Subcutaneous abdominal adipose tissue (tissue), 5 donors: ENCODE measurements around the gene EIPR1.
"Not testable (repeated sequence)": the region's sequence is repeated elsewhere in the genome, so short reads cannot be mapped to it uniquely, and the experiment has no call there.

Source experiments
- H3K27ac ChIP-seq: one replicate; pipeline ENCODE4 v1.7.0; 2013; ENCODE audit warnings: low read depth, mild to moderate bottlenecking, inconsistent platforms, low read length, moderate library complexity
- H3K27me3 ChIP-seq, 5 donors: one replicate each; pipeline ENCODE4 v1.7.0; 2013; ENCODE audit warnings: low read length in 5 of 5, inconsistent platforms in 1 of 5; ENCODE audit not compliant: control insufficient read depth in 5 of 5, insufficient read depth in 4 of 5
- H3K36me3 ChIP-seq, 5 donors: one replicate each; pipeline ENCODE4 v1.7.0; 2013; ENCODE audit warnings: low read length in 5 of 5; ENCODE audit not compliant: control insufficient read depth in 5 of 5, insufficient read depth in 5 of 5
- H3K4me1 ChIP-seq, 5 donors: one replicate each; pipeline ENCODE4 v1.7.0; 2013; ENCODE audit warnings: low read length in 5 of 5, mild to moderate bottlenecking in 3 of 5, moderate library complexity in 1 of 5; ENCODE audit not compliant: control insufficient read depth in 5 of 5, insufficient read depth in 5 of 5
- H3K4me3 ChIP-seq, 5 donors: one replicate each; pipeline ENCODE4 v1.7.0; 2013; ENCODE audit warnings: low read length in 5 of 5, low read depth in 1 of 5
- H3K9ac ChIP-seq, 5 donors: one replicate each; pipeline ENCODE4 v1.7.0; 2013; ENCODE audit warnings: low read length in 5 of 5, mild to moderate bottlenecking in 4 of 5, moderate library complexity in 3 of 5
- H3K9me3 ChIP-seq, 5 donors: one replicate each; pipeline ENCODE4 v1.7.0; 2013; ENCODE audit warnings: low read length in 5 of 5; ENCODE audit not compliant: control insufficient read depth in 5 of 5
- donor health status: healthy.
- donor health status: healthy.
- donor health status: healthy.
- donor health status: healthy.
- donor health status: healthy.

EIPR1 gene

DNA sequence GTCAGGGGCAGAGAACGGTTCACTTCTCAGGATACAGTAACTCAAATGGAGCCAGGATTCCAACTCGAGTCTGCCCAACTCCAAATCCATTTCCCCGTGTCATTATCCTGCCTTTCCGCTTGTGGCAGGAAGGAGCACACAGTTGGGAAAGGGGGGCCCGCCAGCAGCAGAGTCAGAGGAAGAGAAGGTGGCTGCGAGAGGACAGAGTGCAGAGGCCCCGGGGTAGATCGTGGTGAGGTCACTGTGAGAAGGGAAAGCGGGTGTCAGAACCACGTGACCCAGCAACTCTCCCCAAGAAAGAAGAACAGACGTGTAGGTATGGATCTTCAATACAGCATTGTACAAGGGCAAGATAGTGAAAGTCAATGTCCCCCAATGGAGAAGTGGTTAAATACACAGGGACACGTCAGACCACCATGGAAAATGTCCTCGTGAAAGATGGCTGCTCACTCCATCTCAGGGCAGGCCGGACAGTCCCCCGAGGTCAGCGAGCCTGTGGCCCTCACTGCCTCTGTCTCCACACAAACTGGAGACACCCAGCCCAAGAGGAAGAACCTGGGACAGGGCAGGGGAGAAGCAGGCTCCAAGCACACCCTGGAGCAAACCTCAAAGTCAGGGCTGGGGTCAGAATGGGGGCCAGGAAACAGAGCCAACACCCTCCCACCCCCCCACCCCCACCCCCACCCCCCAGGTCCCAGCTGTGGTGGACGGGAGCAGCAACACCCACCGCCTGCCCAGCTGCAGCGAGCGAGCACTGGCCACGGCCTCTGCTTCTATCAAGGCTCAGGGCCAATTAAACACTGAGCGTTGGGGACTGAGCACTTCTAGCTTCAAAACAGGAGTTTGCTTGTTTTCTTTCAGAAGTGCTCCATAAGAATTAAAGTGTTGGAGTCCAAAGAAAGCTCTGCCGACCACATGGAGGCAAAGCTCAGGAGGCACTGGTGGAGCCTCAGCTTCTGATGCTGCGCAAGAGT is 92.7 kb downstream of the EIPR1 start:
- Histone ChIP-seq H3K4me1 (no peaks in the 10 kb centered on the region), H3K27ac (no peak overlapping the region), H3K36me3 (peaks cover 0 to 5% (median 0%) of the 10 kb centered on the region in 5 donors), H3K9me3 (no peaks in the 10 kb centered on the region), H3K9ac (no peak overlapping the region), H3K27me3 (no peaks in the 10 kb centered on the region), H3K4me3 (no peak overlapping the region)

DNA sequence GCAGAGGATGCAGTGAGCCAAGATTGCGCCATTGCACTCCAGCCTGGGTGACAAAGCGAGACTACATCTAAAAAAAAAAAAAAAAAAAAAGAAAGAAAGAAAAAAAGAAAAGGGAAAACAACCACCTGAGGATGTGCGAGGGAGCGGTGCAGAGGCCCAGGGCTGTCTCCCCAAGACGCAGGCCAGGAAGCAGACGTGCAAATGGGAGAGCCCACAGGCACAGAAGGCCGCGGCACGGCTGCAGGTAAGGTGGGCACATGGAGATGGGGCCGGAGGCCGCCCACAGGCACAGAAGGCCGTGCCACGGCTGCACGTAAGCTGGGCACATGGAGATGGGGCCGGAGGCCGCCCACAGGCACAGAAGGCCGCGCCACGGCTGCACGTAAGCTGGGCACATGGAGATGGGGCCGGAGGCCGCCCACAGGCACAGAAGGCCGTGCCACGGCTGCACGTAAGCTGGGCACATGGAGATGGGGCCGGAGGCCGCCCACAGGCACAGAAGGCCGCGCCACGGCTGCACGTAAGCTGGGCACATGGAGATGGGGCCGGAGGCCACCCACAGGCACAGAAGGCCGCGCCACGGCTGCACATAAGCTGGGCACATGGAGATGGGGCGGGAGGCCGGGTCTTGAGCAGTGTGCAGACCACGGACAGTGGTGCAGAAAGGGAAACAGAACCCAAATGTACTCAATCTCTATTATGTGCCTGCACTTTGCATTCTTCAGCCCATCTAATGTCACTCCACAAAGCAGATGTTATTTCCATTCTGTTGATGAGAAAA is 93.6 kb downstream of the EIPR1 start:
- not testable (repeated sequence) for H3K27me3 ChIP-seq, H3K4me3 ChIP-seq, H3K27ac ChIP-seq, H3K9ac ChIP-seq, H3K4me1 ChIP-seq, H3K9me3 ChIP-seq, H3K36me3 ChIP-seq

DNA sequence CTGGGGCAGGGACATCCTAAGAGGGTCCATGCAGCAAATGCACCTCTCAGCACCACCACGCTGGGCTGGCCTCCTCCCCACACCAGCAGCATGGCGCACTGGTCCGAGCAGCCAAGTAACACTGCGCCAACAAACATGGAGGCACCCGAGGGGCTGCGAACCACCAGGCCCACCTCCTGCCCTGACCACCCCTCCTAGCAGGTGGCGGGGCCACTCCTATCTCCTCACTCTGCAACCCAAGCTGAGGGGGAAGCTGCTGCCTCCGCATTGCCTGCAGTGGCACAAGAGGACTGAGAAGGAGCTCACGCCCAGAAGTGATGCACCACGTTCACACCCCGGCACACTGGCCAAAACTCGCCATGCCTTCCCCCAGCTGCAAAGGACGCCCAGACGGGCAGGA is 94.4 kb downstream of the EIPR1 start:
- H3K9me3 ChIP-seq = no peaks in the 10 kb centered on the region
- no peak overlapping the region for H3K4me3 ChIP-seq
- H3K36me3 ChIP-seq = peaks cover 0 to 6% (median 0%) of the 10 kb centered on the region in 5 donors
- no peak overlapping the region for H3K9ac ChIP-seq
- H3K27ac ChIP-seq = no peak overlapping the region
- H3K27me3 ChIP-seq = no peaks in the 10 kb centered on the region
- H3K4me1 ChIP-seq = no peaks in the 10 kb centered on the region

DNA sequence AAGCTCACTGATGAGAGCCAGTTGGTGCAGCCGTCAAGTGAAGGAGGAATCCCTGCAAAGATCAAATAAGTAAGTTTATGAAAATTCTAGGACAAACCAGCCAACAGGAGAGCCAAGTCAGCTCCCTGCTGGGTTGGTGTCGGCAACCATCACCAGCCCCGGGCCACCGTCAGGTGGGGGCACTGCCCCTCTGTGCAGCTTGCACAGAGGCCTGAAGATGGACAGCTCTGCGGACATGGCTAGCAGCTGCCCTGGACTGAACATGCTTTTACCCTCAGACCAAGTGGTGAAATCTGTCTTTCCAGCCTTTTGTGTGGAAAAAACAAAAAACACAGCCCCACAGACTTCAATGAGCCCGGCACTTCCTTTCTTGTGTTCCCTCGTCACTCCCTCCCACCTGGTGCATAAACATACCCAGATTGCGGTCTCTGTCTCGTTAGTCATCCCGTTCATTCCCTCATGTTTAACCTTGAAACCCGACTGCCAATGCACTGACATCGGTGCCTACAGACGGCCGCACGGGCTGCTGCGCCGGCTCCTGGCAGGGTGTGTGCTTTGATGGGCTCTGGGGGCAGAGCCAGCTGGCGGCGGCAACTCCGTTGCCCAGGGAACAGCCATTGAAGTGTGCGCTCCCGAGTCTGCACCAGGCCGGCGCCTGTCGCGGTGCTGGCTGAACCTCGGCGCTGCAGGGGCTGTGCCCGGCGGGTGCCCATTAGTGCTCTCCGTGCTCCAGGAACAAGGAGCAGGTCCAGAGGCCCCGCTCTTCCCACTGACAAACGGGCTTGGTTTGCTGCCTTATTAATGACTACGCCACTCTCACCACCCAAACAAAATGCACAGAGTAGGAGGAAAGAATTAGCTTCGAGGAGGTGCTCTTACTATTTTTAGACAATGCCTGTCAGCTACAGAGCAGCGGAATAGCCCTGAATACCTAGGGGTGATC is 95.3 kb downstream of the EIPR1 start:
- no peak overlapping the region for H3K4me3 ChIP-seq
- H3K27ac ChIP-seq = no peak overlapping the region
- H3K9ac ChIP-seq = no peak overlapping the region
- no peaks in the 10 kb centered on the region for H3K4me1 ChIP-seq
- H3K9me3 ChIP-seq = no peaks in the 10 kb centered on the region
- peaks cover 0 to 6% (median 0%) of the 10 kb centered on the region in 5 donors for H3K36me3 ChIP-seq
- no peaks in the 10 kb centered on the region for H3K27me3 ChIP-seq

DNA sequence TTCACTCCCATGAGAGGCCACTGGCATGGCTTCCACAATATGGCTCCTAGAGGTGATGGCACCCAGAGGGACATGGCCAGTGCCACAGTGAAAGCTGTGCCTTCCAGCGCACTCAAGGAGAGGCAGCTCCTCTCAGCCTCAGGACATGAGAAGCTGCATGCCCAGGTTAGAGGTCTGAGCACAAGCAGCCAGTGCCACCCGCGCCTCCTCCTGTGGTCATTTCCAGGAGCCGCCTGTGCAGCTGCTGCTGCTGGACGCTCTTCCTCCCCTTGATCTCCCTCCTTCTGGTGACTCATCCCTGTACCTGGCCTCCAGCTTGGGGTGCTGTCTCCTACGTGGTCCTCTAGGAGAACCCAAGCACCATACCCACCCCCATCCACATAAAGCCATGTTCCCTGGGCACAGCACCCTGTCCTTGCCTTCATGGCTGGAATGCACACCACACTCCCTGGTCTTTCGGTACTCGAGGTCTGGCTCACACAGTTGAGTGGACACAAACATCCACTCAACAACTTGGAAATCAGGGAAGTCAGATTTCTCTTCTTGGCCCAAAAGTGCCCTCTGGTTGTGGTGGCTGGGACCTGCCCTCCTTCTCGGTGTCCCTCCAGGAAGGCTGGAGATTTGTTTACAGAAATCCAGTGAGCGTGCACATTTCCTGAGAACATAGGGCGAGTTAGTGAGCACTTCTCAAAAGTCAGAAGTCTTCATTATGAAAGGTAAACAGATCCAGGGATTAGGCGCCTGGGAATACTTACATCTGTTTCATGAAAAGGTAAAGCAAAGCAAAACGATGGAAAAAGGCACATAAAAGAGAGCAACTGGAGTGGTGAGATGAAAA is 96.7 kb downstream of the EIPR1 start:
- Histone ChIP-seq H3K27me3 (no peaks in the 10 kb centered on the region), H3K4me1 (no peaks in the 10 kb centered on the region), H3K36me3 (peaks cover 0 to 6% (median 0%) of the 10 kb centered on the region in 5 donors), H3K9ac (no peak overlapping the region), H3K4me3 (no peak overlapping the region), H3K27ac (no peak overlapping the region), H3K9me3 (peaks cover 0 to 4% (median 0%) of the 10 kb centered on the region in 5 donors)

DNA sequence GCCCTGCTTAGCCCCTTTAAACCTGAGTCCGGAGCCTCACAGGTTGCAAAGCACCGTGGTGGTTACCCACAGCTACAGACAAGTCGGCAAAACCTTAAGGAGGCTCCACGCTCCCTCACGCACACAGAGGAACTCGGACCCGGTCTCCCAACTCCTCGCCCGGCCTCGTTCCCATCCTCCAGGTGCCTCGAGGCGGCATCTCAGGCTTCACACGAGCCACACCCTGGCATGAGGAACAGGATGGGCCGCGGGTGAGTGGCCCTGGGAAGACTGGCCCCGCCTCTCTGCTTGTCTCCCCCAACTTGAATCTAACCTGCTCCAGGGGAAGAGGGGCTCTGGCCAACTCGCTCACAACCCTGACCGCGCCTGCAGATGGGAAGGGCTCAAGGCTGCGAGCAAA is 97.4 kb downstream of the EIPR1 start:
- peaks cover 0 to 7% (median 4%) of the 10 kb centered on the region in 5 donors for H3K9me3 ChIP-seq
- no peak overlapping the region for H3K9ac ChIP-seq
- no peaks in the 10 kb centered on the region for H3K4me1 ChIP-seq
- H3K4me3 ChIP-seq = no peak overlapping the region
- H3K27me3 ChIP-seq = no peaks in the 10 kb centered on the region
- H3K36me3 ChIP-seq = peaks cover 0 to 6% (median 0%) of the 10 kb centered on the region in 5 donors
- H3K27ac ChIP-seq = no peak overlapping the region

DNA sequence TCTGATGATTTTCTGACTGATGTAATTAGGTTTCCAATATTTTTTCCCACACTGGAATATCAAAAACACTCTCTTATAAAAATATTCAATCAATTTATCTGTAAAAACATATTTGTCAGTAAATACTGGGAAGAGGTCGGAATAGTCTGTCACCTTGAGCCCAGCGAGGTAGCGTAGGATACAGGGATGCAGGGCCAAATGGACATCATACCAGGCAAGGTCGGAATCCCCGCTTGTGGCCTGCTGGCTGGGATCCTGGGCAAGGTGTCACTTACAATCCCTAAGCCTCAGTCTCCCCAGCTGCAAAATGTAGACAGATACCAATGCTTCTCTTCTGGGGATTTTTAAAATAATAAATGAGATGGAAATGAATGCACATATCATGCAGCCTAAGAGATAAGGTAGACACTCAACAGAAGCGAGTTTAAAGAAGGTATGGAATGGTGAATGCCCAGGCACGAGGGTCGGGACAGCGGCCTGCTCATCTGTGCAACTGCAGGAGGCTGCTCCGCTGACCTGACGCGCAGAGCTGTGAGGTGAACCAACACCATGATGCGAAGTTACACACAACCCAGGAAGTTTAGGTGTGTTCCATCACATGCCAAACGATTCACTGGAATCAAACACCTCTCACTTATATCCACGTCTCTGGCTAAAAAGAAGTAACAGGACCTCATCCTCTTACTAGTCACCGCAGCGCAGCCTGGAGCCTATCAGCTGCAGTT is 98.2 kb downstream of the EIPR1 start:
- Histone ChIP-seq H3K36me3 (peaks cover 0 to 6% (median 0%) of the 10 kb centered on the region in 5 donors), H3K9me3 (peaks cover 0 to 7% (median 7%) of the 10 kb centered on the region in 5 donors), H3K27me3 (no peaks in the 10 kb centered on the region)

DNA sequence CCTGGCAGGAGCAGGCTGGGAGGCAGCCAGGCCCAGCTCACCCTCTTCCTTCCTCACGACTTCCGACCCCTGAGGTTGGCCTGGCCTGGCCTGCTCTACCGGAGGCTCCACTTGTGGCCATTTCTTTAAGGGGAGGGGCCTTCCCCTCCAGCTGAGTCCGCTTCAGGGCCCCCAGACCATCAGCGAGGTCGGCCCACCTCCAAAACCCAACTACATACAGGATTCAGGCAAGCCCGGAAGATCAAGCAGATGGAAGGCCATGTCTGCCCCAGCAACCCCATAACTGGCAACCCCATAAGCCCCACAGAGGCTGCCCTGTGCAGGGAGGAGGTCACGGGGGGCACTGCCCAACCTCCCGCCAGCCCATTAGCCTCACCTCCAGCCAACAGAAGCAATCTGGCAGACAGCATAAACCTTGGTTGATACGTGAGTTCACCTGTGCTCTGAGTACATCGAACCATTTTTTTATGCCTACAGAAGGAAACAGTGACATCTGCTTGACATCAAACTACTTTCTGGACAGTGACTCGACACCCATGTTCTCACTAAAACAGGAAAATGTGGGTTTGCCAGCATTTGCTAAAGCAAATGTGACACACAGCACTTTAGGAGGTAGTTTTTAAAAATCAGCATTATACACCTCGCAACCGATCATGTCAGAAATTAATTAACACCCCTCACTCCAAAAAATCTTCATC is 98.9 kb downstream of the EIPR1 start:
- no peak overlapping the region for H3K9ac ChIP-seq
- H3K9me3 ChIP-seq = peaks cover 0 to 9% (median 7%) of the 10 kb centered on the region in 5 donors
- H3K36me3 ChIP-seq = peaks cover 0 to 6% (median 0%) of the 10 kb centered on the region in 5 donors
- no peaks in the 10 kb centered on the region for H3K4me1 ChIP-seq
- H3K27ac ChIP-seq = no peak overlapping the region
- H3K27me3 ChIP-seq = no peaks in the 10 kb centered on the region
- no peak overlapping the region for H3K4me3 ChIP-seq

More for the DNA sequence above, 98.2 kb downstream of the EIPR1 start:
- no peak overlapping the region for H3K27ac ChIP-seq
- H3K9ac ChIP-seq = no peak overlapping the region
- no peak overlapping the region for H3K4me3 ChIP-seq
- H3K4me1 ChIP-seq = no peaks in the 10 kb centered on the region
